Hepatocyte (in vitro differentiated cells): ENCODE results near the gene APBA3.

Experiments used
- EZH2 ChIP-seq: fragments of 200-600 bp; sonication (generic); IDR thresholded peaks from 2 replicates; pipeline ENCODE4 v1.6.1; 2016; ENCODE audit warnings: antibody characterized with exemption, mild to moderate bottlenecking, borderline replicate concordance
- EZH2phosphoT487 ChIP-seq: fragments of 200-600 bp; sonication (generic); IDR thresholded peaks from one replicate; pipeline ENCODE4 v1.6.1; 2018; ENCODE audit warnings: antibody characterized with exemption, mild to moderate bottlenecking, low read depth, moderate library complexity; ENCODE audit not compliant: unreplicated experiment, severe bottlenecking
- TF ChIP-seq, protein P1 (sequence below): fragments of 200-600 bp; sonication (generic); IDR thresholded peaks from 2 replicates; pipeline ENCODE4 v1.5.1; 2016; ENCODE audit warnings: antibody characterized with exemption, mild to moderate bottlenecking; ENCODE audit not compliant: poor library complexity

- TF ChIP-seq, protein P1, sequence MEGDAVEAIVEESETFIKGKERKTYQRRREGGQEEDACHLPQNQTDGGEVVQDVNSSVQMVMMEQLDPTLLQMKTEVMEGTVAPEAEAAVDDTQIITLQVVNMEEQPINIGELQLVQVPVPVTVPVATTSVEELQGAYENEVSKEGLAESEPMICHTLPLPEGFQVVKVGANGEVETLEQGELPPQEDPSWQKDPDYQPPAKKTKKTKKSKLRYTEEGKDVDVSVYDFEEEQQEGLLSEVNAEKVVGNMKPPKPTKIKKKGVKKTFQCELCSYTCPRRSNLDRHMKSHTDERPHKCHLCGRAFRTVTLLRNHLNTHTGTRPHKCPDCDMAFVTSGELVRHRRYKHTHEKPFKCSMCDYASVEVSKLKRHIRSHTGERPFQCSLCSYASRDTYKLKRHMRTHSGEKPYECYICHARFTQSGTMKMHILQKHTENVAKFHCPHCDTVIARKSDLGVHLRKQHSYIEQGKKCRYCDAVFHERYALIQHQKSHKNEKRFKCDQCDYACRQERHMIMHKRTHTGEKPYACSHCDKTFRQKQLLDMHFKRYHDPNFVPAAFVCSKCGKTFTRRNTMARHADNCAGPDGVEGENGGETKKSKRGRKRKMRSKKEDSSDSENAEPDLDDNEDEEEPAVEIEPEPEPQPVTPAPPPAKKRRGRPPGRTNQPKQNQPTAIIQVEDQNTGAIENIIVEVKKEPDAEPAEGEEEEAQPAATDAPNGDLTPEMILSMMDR: no peak
- TF ChIP-seq EZH2 (no peak), EZH2phosphoT487 (no peak)
Measured at GRCh38 chr19:3774621-3775373, 13.3 kb upstream of the APBA3 start.
